NCI-H345 (cell line): ENCODE measurements around the gene SUOX.
A peak's percentile ranks its signal among the peaks of the same experiment; 100 is the strongest.
"Not testable (repeated sequence)": the region's sequence is repeated elsewhere in the genome, so short reads cannot be mapped to it uniquely, and the experiment has no call there.

Experiments used
- DNase-seq: peaks from one replicate; lab custom pipeline; 2025; lab: John Stamatoyannopoulos, UW

SUOX gene

GRCh38 chr12:55996715-55997534 lies at the start of gene SUOX:
SUOX (plus strand) TSS chr12:55997276; CDS start chr12:56002222, 4,946 bp downstream.
- DNase-seq = peak; percentile 89

- DNase-seq = no peak
These were observed 41.7 kb upstream of the SUOX start for GRCh38 chr12:55955344-55955743.

DNA sequence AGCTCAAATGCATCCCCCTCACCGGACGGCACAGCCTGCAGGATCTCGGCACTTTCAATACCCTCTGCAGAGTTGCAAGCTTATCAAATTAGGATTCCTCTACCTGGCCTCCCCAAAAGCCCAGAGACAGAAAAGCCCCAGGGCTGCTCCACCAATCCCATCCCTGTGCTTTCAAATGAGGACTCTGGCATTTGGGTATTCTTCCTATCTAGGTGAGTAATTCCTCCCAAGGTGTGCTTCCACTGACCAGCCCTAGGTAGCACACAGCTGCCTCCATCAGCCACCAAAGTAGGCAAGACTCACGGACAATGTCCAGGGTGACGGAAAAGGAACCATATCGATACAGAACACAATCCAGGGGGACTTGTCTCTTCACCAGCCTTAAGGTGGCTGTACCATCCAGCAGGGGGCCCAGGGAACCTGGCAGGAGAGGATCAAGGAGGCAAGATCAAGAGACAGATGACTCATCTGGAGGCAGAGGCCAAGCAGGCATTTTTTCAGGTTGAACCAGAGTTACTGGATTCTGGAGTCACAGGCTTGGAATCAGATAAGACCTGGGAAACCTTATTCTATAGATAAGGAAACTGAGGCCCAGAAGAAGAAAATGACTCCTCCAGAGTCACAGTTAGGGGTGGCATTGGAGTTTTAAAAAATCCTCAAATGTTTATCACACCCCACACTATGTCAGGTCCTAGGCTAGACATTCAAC lies 41.1 kb upstream of the SUOX start:
- no peak for DNase-seq

DNA sequence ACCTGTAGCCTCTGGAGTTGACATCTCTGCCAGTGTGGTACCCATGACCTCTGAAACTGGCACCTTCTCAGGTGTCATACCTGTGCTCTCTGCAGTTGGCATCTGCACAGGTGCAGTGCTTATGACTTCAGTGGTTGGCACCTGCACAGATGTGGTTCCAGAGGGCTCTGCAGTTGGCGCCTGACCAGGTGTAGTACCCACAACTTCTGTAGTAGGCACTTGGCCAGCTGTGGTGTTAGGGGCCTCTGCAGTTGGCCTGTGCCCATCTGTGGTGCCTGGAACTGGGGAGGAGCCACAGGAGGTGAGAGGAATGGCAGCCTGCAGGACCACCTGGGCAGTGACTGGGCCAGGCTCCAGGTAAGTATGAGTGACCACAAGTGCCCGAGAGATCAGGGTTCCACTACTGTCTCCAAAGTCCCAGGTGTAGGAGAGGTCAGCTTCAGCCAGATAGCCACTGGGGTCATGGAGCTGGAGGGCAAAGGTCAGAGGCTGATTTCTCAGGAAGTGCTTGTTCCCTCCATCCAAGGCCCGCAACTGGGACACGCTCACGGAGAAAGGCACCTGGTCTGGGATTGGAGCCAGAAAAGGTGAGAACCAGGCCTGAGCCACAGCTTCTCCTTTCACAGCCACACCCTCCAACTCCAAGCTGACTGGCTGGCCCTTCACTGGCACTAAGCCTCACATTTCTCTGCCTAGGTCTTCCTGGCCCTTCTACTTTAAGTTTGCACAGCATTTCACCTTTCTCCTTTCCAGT lies 39.8 kb upstream of the SUOX start:
- DNase-seq = no peak

DNA sequence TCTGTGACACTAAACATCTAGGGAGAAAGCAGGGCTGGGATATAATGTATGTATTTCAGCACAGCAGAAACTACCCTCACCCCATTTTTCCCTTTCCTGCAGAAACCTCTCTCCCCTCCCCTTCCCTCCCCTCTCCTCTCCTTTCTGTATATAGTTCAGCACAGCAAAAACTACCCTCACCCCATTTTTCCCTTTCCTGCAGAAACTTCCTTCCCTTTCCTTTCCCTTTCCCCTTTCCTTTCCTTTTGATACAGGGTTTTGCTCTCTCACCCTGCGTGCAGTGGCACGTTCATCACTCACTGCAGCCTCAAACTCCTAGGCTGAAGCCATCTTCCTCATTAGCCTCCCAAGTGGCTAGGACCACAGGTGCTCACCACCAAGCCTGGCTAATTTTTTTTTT lies 33.3 kb upstream of the SUOX start:
- no peak for DNase-seq

DNA sequence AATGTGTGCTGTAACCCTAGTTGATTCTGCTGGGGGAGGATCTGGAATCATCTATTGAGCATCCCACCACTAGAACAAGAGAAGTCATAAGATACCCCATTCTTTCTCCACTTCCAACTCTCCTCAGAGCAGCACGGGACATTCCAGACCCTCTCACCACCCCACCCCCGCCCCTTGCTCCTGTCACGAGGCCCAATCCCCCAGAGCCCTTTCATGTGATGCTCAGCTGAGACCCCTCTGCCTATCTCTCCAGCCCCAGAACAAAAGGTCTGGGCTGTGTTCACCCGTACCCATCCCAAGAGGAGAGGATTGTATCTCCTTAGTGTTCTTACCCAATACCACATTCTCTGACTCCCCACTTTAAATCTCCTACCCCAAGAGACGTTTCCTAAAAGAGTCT lies 31.8 kb upstream of the SUOX start:
- no peak for DNase-seq

GRCh38 chr12:55965941-55966407 lies 31.1 kb upstream of the SUOX start, which contains the start of gene PMEL:
PMEL (minus strand) TSS chr12:55966042; CDS start chr12:55966011, 31 bp downstream.
- DNase-seq = no peak

- DNase-seq = peak; percentile 89
These were observed 30.4 kb upstream of the SUOX start, which contains the start of gene CDK2 for GRCh38 chr12:55966408-55967281. CDK2 (plus strand) TSS chr12:55966830; CDS start chr12:55967009, 179 bp downstream.

DNA sequence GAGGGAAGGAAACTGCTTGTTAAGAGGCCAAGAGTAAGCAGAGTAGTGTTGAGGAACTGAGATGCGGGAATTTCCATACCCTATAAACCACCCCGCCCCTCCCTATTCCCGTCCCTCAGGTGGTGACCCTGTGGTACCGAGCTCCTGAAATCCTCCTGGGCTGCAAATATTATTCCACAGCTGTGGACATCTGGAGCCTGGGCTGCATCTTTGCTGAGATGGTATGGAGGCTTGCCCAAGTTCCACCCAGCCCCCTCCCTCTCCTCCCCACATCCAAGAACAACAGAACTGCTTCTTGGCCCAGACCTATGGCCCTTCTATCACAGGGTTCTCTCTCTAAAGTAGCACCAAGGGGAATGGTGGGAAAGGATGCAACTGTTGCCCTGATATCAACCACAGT lies 27.7 kb upstream of the SUOX start:
- DNase-seq = no peak

DNA sequence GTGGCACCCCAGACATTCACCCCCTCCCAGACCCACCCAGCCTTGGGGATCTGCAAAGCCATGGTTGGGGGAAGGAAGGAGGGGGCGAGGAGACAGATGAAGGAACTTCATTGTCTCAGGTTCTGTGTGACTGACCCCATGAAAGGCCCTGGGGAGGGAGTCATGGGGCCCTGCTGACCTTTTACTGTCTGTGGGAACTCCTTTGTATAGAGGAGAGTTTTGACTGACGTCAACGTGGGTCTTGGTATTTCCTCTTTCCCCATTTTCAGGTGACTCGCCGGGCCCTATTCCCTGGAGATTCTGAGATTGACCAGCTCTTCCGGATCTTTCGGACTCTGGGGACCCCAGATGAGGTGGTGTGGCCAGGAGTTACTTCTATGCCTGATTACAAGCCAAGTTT lies 26.3 kb upstream of the SUOX start:
- no peak for DNase-seq

- DNase-seq = no peak
These were observed 25.0 kb upstream of the SUOX start for GRCh38 chr12:55972042-55972441.

- DNase-seq = no peak
These were observed 24.6 kb upstream of the SUOX start for GRCh38 chr12:55972456-55972855.

- no peak for DNase-seq
These were observed 24.0 kb upstream of the SUOX start for GRCh38 chr12:55972911-55973598.

DNA sequence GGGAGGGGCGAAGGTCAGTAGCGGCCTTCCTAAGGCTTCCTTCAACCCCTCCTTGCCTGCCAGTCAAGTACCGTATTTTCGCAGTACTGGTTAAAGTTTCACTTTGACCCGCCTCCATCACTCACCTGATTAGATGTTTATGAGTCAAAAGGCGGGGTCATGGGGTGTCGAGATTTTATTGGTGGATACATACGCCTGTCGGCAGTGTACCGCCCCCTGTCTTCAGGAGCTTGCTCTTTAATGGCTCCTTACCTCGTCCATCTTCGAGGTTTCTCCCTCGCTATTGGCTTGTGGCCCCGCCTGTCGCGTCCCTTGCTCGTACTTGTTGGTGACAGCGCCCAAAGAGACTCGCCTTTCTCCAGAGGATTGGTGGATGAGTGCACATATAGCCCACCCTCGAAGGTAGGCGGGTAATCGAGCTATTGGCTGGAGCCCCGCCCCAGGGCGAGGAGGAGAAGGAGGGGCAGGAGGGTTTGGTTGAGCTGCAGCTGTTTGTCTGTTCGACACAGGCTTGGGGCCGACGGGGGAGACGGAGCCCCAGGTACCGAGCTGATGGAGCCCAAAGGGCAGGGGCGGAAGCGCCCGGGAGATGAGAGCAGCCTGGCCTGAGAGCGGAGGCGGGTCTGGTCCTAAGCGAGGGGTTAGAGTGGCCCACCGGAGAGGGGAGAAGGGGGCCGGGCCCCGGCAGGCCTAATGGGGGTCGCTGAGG lies 23.3 kb upstream of the SUOX start, which contains the start of gene RAB5B:
Gene RAB5B, plus strand, starts transcription at position 480 of the 709 bp plus-strand sequence. CDS start 12,883 bp downstream, outside the sequence.
- peak; percentile 100 for DNase-seq

GRCh38 chr12:55974308-55974730 lies 22.8 kb upstream of the SUOX start:
- peak; percentile 40 for DNase-seq

- DNase-seq = no peak
These were observed 18.7 kb upstream of the SUOX start for GRCh38 chr12:55978393-55978792.

DNA sequence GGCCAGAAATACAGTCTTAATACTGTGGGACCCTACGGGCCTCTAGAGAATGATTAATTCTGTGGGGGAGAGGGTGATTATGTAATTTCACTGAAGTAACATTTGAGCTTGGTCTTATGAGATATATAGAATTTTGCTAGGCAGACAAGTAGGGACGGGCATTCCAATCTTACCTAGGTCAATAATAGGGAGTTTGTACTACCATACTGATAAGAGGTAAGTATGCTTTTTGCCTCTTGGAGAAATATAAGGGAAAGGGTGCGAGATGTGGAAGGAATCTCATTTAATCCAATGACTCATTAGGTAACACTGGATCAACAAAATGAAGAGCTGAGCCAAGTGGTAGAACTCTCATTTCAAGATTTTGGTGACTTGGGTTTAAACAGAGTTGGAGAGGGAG lies 18.0 kb upstream of the SUOX start:
- no peak for DNase-seq

- not testable (repeated sequence) for DNase-seq
These were observed 15.2 kb upstream of the SUOX start for GRCh38 chr12:55981882-55982281.

GRCh38 chr12:55982319-55982936 lies 14.6 kb upstream of the SUOX start:
- no peak for DNase-seq
